ENCODE data around the gene ARHGAP44. TPM values are rescaled to one million over a fixed set of nuclear protein-coding genes. Genes with fewer than 3 reads are reported as not detected.

ARHGAP44 gene, protein sequence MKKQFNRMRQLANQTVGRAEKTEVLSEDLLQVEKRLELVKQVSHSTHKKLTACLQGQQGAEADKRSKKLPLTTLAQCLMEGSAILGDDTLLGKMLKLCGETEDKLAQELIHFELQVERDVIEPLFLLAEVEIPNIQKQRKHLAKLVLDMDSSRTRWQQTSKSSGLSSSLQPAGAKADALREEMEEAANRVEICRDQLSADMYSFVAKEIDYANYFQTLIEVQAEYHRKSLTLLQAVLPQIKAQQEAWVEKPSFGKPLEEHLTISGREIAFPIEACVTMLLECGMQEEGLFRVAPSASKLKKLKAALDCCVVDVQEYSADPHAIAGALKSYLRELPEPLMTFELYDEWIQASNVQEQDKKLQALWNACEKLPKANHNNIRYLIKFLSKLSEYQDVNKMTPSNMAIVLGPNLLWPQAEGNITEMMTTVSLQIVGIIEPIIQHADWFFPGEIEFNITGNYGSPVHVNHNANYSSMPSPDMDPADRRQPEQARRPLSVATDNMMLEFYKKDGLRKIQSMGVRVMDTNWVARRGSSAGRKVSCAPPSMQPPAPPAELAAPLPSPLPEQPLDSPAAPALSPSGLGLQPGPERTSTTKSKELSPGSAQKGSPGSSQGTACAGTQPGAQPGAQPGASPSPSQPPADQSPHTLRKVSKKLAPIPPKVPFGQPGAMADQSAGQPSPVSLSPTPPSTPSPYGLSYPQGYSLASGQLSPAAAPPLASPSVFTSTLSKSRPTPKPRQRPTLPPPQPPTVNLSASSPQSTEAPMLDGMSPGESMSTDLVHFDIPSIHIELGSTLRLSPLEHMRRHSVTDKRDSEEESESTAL
- total RNA-seq (2021; fragmentation: NEBNext Ultra II Directional; extraction: Animal tissue kit (Norgen Biotek cat#: 25700)) = 22.2 TPM in 2 replicates
- 6.2 and 9.0 TPM in 2 replicates for polyA plus RNA-seq (2011; rRNA removed)
- 7.8 TPM for polyA plus RNA-seq (2011; cell fraction: cytosol; rRNA removed)
- 13.0 TPM for polyA plus RNA-seq (2011; cell fraction: nucleus; rRNA removed)
- polyA plus RNA-seq (2012, experiment 1 of 2) = 12.8 to 13.4 TPM (median 12.9 TPM) in 4 replicates
- 9.4 TPM for polyA plus RNA-seq (2012, experiment 2 of 2)
- polyA plus RNA-seq (2013, experiment 1 of 2) = 8.5 TPM
- polyA plus RNA-seq (2013, experiment 2 of 2) = 9.3 TPM
- polyA minus RNA-seq (2011; rRNA and poly(A)+ RNA removed) = 11.7 and 12.1 TPM in 2 replicates
- 8.6 TPM for polyA minus RNA-seq (2011; cell fraction: cytosol; rRNA and poly(A)+ RNA removed)
- polyA minus RNA-seq (2011; cell fraction: nucleus; rRNA and poly(A)+ RNA removed) = 19.1 TPM
- long read RNA-seq, experiment 1, full-length matches to known transcripts = 1 of 18 reads
- long read RNA-seq, experiment 1, partial matches to known transcripts = 12 of 18 reads
- long read RNA-seq, experiment 1, other reads (novel, unspliced or antisense) = 5 of 18 reads
- long read RNA-seq, experiment 2, partial matches to known transcripts = 0 of 6 reads
- long read RNA-seq, experiment 2, other reads (novel, unspliced or antisense) = 6 of 6 reads

DNA sequence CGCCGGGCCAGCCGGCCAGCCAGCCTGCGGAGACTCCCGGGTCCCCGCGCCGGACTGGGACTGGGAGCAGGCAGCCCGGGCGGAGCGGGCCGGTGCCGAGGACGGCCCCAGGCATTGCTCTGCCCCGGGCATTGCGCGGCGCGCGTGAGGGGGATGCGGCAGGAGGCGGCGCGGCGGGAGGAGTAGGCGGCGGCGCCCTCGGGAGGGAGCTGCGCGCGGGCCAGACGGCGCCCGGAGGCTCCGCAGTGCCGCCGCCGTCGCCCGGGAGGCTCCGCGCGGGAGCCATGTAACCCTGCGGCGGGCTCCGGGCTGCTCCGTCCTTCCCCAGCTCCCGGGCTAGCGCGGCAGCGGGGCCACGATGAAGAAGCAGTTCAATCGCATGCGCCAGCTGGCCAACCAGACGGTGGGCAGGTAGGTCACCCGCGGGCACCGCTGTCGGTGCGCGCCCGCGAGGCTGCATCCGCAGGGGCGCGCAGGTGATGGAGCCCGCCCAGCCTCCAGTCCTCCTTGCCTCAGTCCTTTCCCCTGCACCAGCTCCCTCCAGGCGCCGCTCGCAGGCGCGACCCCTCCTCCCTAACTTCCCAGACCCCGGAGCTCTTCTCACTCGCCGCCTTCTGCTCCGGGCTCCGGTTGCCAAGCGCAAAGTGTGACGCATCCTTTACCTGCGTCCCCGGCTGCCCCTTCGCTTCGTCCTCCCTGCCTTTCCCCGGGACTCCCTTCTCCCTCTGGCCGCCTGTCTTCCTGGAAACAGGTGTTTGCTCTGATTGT lies at the start of gene ARHGAP44:
Gene ARHGAP44, plus strand, starts transcription at position 18 of the 768 bp plus-strand sequence. Its CDS starts 341 bp downstream, at position 359.
- FAIRE-seq (no peak), DNase-seq (ENCODE audit: low read depth in 1 of 2, low spot score in 2 of 2) (peak in 1 of 2 experiments; percentile 86)
- Histone ChIP-seq H2BK5ac (ENCODE audit: low read depth, low read length) (peak within 1 kb of the TSS; percentile 69), H3K79me1 (ENCODE audit: low read depth, low read length) (peaks cover 2% of the 10 kb centered on the region), H2AK5ac (ENCODE audit: low read depth, low read length) (no peak within 1 kb of the TSS), H2BK120ac (replicated peaks; ENCODE audit: low read depth, low read length) (no peak within 1 kb of the TSS), H3K4me1 (replicated peaks in 1 of 4; ENCODE audit: control insufficient read depth in 3 of 4, insufficient read depth in 4 of 4, low read length in 3 of 4) (peaks cover 0 to 8% (median 4%) of the 10 kb centered on the region in 4 experiments; a peak in 4 of 7 replicates), H4K8ac (ENCODE audit: extremely low read depth, insufficient read depth, low read length) (peak within 1 kb of the TSS; percentile 69), H3K23me2 (ENCODE audit: low read depth, low read length) (peaks cover 11% of the 10 kb centered on the region), H3K14ac (ENCODE audit: insufficient read length) (no peak within 1 kb of the TSS), H3K4me3 (ENCODE audit: extremely low read depth in 1 of 4, insufficient read depth in 2 of 4, low read depth in 3 of 4, low read length in 4 of 4) (peak within 1 kb of the TSS; percentile 84 to 92 (median 90)), H3K27ac (ENCODE audit: low read depth, low read length) (no peak within 1 kb of the TSS; the same call in 1 of the 2 replicates), H3K56ac (replicated peaks; ENCODE audit: insufficient read length, low read depth, low read length) (peak within 1 kb of the TSS; percentile 37), H3K23ac (ENCODE audit: insufficient read length) (no peak within 1 kb of the TSS), H3K9me3 (ENCODE audit: insufficient read depth in 2 of 2, low read depth in 1 of 2, low read length in 1 of 2) (no peaks in the 10 kb centered on the region), H2BK20ac (ENCODE audit: low read length) (no peak within 1 kb of the TSS), H2AFZ (ENCODE audit: low read length) (peak within 1 kb of the TSS; percentile 99), H3K27me3 (replicated peaks in 1 of 4; ENCODE audit: control insufficient read depth in 3 of 4, extremely low read depth in 1 of 4, insufficient read depth in 3 of 4, low read length in 3 of 4) (peaks cover 0 to 2% (median under 1%) of the 10 kb centered on the region in 4 experiments; a peak in 2 of 7 replicates), H3K36me3 (ENCODE audit: control insufficient read depth in 2 of 4, insufficient read depth in 4 of 4, low read length in 3 of 4) (no peaks in the 10 kb centered on the region), H3K4me2 (ENCODE audit: insufficient read depth in 1 of 2, low read depth in 2 of 2, low read length in 2 of 2) (peak within 1 kb of the TSS; percentile 88 to 90), H3K79me2 (ENCODE audit: control insufficient read depth in 1 of 2, insufficient read depth in 2 of 2, low read length in 2 of 2) (peaks cover 8 to 38% of the 10 kb centered on the region in 2 experiments), H2BK12ac (ENCODE audit: low read depth, low read length) (0 out of 2 replicates have a peak within 1 kb of the TSS, but pooled peaks have one; percentile 33), H2BK15ac (ENCODE audit: low read length) (peak within 1 kb of the TSS; percentile 72; the same call in 1 of the 2 replicates), H3K9ac (replicated peaks in 1 of 4; ENCODE audit: extremely low read depth in 1 of 4, low read depth in 3 of 4, low read length in 3 of 4) (peak within 1 kb of the TSS; percentile 29 to 88 (median 60)), H4K5ac (ENCODE audit: insufficient read length, low read depth, low read length) (peak within 1 kb of the TSS; percentile 0), H4K91ac (replicated peaks; ENCODE audit: insufficient read length, low read length) (no peak within 1 kb of the TSS), H4K20me1 (replicated peaks in 1 of 2; ENCODE audit: control insufficient read depth in 1 of 2, insufficient read depth in 2 of 2, low read length in 2 of 2) (peaks cover 5 to 7% of the 10 kb centered on the region in 2 experiments), H3K18ac (ENCODE audit: extremely low read depth, low read length) (peak within 1 kb of the TSS; percentile 41; the same call in 1 of the 2 replicates), H3K4ac (replicated peaks; ENCODE audit: insufficient read length, low read depth, low read length) (no peak within 1 kb of the TSS)
- WGBS, 2 experiments (ENCODE audit: extremely low coverage in 1 of 2, insufficient coverage in 1 of 2, insufficient read length in 1 of 2, insufficient replicate concordance in 2 of 2, low coverage in 1 of 2, low lambda C conversion rate in 2 of 2, missing lambda C conversion rate in 1 of 2) = 3% methylated on average over 55 of the region's 86 CpGs; no CpG with 5 or more reads in 1 of the 2 experiments
- CTCF ChIA-PET (ENCODE audit: partially characterized antibody) = interaction anchor here (1.0 kb wide), 1 partner anchor 67 kb away, joined by 3 read pairs; no protein-coding TSS in a partner anchor
- POLR2A ChIA-PET (ENCODE audit: partially characterized antibody) = interaction anchor here (0.6 to 1.4 kb wide), 7 partner anchors 10 to 329 kb away, joined by 3 to 5 read pairs (median 3); no protein-coding TSS in a partner anchor
- TF ChIP-seq CHD1 (IDR thresholded peaks at IDR 0.05; ENCODE audit: low read depth, low read length) (no peak), PHF8 (conservative IDR thresholded peaks at IDR 0.05; ENCODE audit: low read depth, low read length) (peak; percentile 58; the same call in 1 of the 2 replicates), NANOG (IDR thresholded peaks at IDR 0.05; ENCODE audit: insufficient read depth, low read depth, low read length, poor library complexity, severe bottlenecking) (no peak), CTBP2 (IDR thresholded peaks at IDR 0.05; ENCODE audit: borderline replicate concordance, insufficient read depth, insufficient read length, low read length) (peak; percentile 25)

Measured in H1 (cell line).